A549 (cell line): ENCODE data around the gene GPR108. TPM values are rescaled to one million over a fixed set of nuclear protein-coding genes. Genes with fewer than 3 reads are reported as not detected.

ENCODE experiments used
- ATAC-seq, 2 experiments: fragments of 200-7000 bp in 1 of 2; fragments of >200 bp in 1 of 2; cut with Nextera tagmentation in 1 of 2; cut with Tn5 transposase in 1 of 2; 3 replicates each; pipeline versions ENCODE4 v1.8.0 to v1.9.1; 2018 to 2020; ENCODE audit warnings: mild to moderate bottlenecking in 1 of 2, moderate library complexity in 1 of 2
- CTCF ChIA-PET: fragments of 300-600 bp; sonication (Branson Sonifier 250); formaldehyde crosslinking; extraction: SDS; loops from one replicate; lab custom pipeline; 2021; ENCODE audit warnings: antibody characterized with exemption, inconsistent platforms; lab: Yijun Ruan, JAX
- POLR2A ChIA-PET: fragments of 350-600 bp; formaldehyde crosslinking; extraction: SDS; loops from one replicate; lab custom pipeline; 2021; ENCODE audit warnings: antibody characterized with exemption, inconsistent platforms; lab: Yijun Ruan, JAX
- DNase-seq, 2 experiments: peaks; one replicate each; pipeline versions ENCODE4 v3.0.0 to v3.0.0-alpha.2; 2011 to 2016; ENCODE audit warnings: low read depth in 1 of 2, low spot score in 1 of 2
- FAIRE-seq: peaks from 2 replicates; lab custom pipeline; 2011; peaks lifted over from hg19 to GRCh38; lab: Jason Lieb, UNC
- H3K27ac ChIP-seq, 2 experiments: fragments of >200 bp; sonication (Bioruptor Twin); formaldehyde crosslinking; 3 replicates each; pipeline ENCODE4 v1.5.1; 2016 to 2017
- H3K4me1 ChIP-seq: fragments of >200 bp; sonication (Bioruptor Twin); formaldehyde crosslinking; 3 replicates; pipeline ENCODE4 v1.6.1; 2016
- H3K4me2 ChIP-seq: fragments of >200 bp; sonication (Bioruptor Twin); formaldehyde crosslinking; 3 replicates; pipeline ENCODE4 v1.6.1; 2016
- H3K4me3 ChIP-seq: fragments of >200 bp; sonication (Bioruptor Twin); formaldehyde crosslinking; 3 replicates; pipeline ENCODE4 v1.5.1; 2016
- H3K9me3 ChIP-seq: fragments of >200 bp; sonication (Bioruptor Twin); formaldehyde crosslinking; 3 replicates; pipeline ENCODE4 v1.6.1; 2016
- ATOH8 ChIP-seq: fragments of 250-450 bp; sonication (Bioruptor Pico); IDR thresholded peaks from 2 replicates; pipeline ENCODE4 v1.5.0; 2020; ENCODE audit warnings: low read depth, mild to moderate bottlenecking, moderate library complexity
- BHLHE40 ChIP-seq: IDR thresholded peaks from 2 replicates; pipeline ENCODE4 v1.6.1; 2012; ENCODE audit warnings: low read depth, low read length, inconsistent platforms
- CTCF ChIP-seq: fragments of >200 bp; sonication (Bioruptor Twin); formaldehyde crosslinking; IDR thresholded peaks from 3 replicates; pipeline ENCODE4 v1.5.1; 2016
- E2F6 ChIP-seq: IDR thresholded peaks from 2 replicates; pipeline ENCODE4 v1.6.1; 2012; ENCODE audit warnings: low read depth, borderline replicate concordance
- EHF ChIP-seq: fragments of 250-450 bp; sonication (Bioruptor Pico); IDR thresholded peaks from 2 replicates; pipeline ENCODE4 v1.5.0; 2020; ENCODE audit warnings: mild to moderate bottlenecking
- EP300 ChIP-seq, 2 experiments: fragments of >200 bp; sonication (Bioruptor Twin); formaldehyde crosslinking; IDR thresholded peaks; 2 replicates in 1 of 2; 3 replicates in 1 of 2; pipeline ENCODE4 v1.6.1; 2016 to 2017
- ESRRA ChIP-seq: fragments of 150-350 bp; IDR thresholded peaks from 2 replicates; pipeline ENCODE4 v1.6.1; 2014; ENCODE audit warnings: mild to moderate bottlenecking, low read length, borderline replicate concordance
- FOSB ChIP-seq: fragments of 250-450 bp; sonication (Bioruptor Pico); IDR thresholded peaks from 2 replicates; pipeline ENCODE4 v1.5.0; 2020; ENCODE audit warnings: mild to moderate bottlenecking, moderate library complexity
- FOSL2 ChIP-seq, 2 experiments: fragments of 450-650 bp in 1 of 2; fragments of >200 bp in 1 of 2; sonication (Bioruptor Twin) in 1 of 2; formaldehyde crosslinking; IDR thresholded peaks; 2 replicates each; pipeline versions ENCODE4 v1.5.0 to v1.6.1; 2016 to 2020; ENCODE audit warnings: mild to moderate bottlenecking in 1 of 2, moderate library complexity in 1 of 2
- FOXS1 ChIP-seq: fragments of 250-450 bp; sonication (Bioruptor Pico); IDR thresholded peaks from 2 replicates; pipeline ENCODE4 v1.5.0; 2020; ENCODE audit warnings: mild to moderate bottlenecking, moderate library complexity
- GATA3 ChIP-seq: IDR thresholded peaks from 2 replicates; pipeline ENCODE4 v1.6.1; 2012; ENCODE audit warnings: borderline replicate concordance
- HOXA7 ChIP-seq: fragments of 250-450 bp; sonication (Bioruptor Pico); IDR thresholded peaks from 2 replicates; pipeline ENCODE4 v1.5.0; 2020; ENCODE audit warnings: mild to moderate bottlenecking, moderate library complexity
- KDM1A ChIP-seq: fragments of 200-600 bp; sonication (generic); IDR thresholded peaks from 2 replicates; pipeline ENCODE4 v1.6.1; 2016; ENCODE audit warnings: low read depth, mild to moderate bottlenecking
- MAFK ChIP-seq: fragments of 450-650 bp; IDR thresholded peaks from 2 replicates; pipeline ENCODE4 v1.6.1; 2014; ENCODE audit not compliant: partially characterized antibody
- MAX ChIP-seq: IDR thresholded peaks from 2 replicates; pipeline ENCODE4 v1.6.1; 2012
- MAZ ChIP-seq: fragments of 150-350 bp; IDR thresholded peaks from 2 replicates; pipeline ENCODE4 v1.6.1; 2014; ENCODE audit warnings: antibody characterized with exemption, low read depth, low read length, borderline replicate concordance
- NR3C1 ChIP-seq: fragments of >200 bp; sonication (Bioruptor Twin); formaldehyde crosslinking; IDR thresholded peaks from 3 replicates; pipeline ENCODE4 v1.6.1; 2017
- PHF8 ChIP-seq: fragments of 200-600 bp; sonication (generic); IDR thresholded peaks from 2 replicates; pipeline ENCODE4 v1.6.1; 2016; ENCODE audit warnings: low read depth, mild to moderate bottlenecking, antibody characterized with exemption, moderate library complexity, borderline replicate concordance
- RAD21 ChIP-seq, 2 experiments: fragments of >200 bp in 1 of 2; sonication (Bioruptor Twin) in 1 of 2; formaldehyde crosslinking in 1 of 2; IDR thresholded peaks in 1 of 2; conservative IDR thresholded peaks in 1 of 2; 2 replicates in 1 of 2; 3 replicates in 1 of 2; pipeline ENCODE4 v1.6.1; 2012 to 2018; ENCODE audit warnings: inconsistent platforms in 1 of 2
- REST ChIP-seq: fragments of 200-600 bp; sonication (generic); IDR thresholded peaks from 2 replicates; pipeline ENCODE4 v1.6.1; 2016; ENCODE audit warnings: antibody characterized with exemption, mild to moderate bottlenecking, moderate library complexity
- SMC3 ChIP-seq: fragments of >200 bp; sonication (Bioruptor Twin); formaldehyde crosslinking; IDR thresholded peaks from 3 replicates; pipeline ENCODE4 v1.6.1; 2018; ENCODE audit warnings: inconsistent platforms
- ZFP36 ChIP-seq: fragments of 450-650 bp; IDR thresholded peaks from 2 replicates; pipeline ENCODE4 v1.6.1; 2014; ENCODE audit warnings: borderline replicate concordance; ENCODE audit not compliant: partially characterized antibody
- WGBS: methylation state at CpG from one replicate; pipeline ENCODE4 v1.1.6; 2017; ENCODE audit errors: missing lambda C conversion rate; 5-methylcytosine and 5-hydroxymethylcytosine counted together
- polyA plus RNA-seq, 4 experiments: library from polyadenylated mRNA; depleted of rRNA in 3 of 4; stranded (reverse); fragments of >200 nt; fragmentation: RNase III in 1 of 4; extraction: RNeasy Plus Mini Kit Qiagen cat#74134 plus additional on column Dnase treatment in 1 of 4; gene quantifications; 2 replicates in 3 of 4; 3 replicates in 1 of 4; pipeline ENCODE4 v1.2.3, GENCODE V29; 2011 to 2017

GPR108 gene
- polyA plus RNA-seq, 2 of the 4 experiments (the other 2 are of a cell fraction) = 36.4 to 50.2 TPM

GRCh38 chr19:6778386-6778785 lies 41.0 kb upstream of the GPR108 start:
- no peak for FAIRE-seq
- ChIA-PET CTCF (interaction anchor here (1.0 to 2.2 kb wide), 2 partner anchors 9 to 86 kb away, joined by 3 to 10 read pairs; no protein-coding TSS in a partner anchor), POLR2A (no interaction called here)
- no peak for TF ChIP-seq KDM1A
- no peak for TF ChIP-seq EHF (CRISPR knock-in tag)
- no peak for TF ChIP-seq RAD21 (conservative IDR thresholded peaks at IDR 0.05 in 1 of 2, IDR thresholded peaks at IDR 0.05 in 1 of 2)
- no peak for TF ChIP-seq FOSB
- no peak for TF ChIP-seq NR3C1
- TF ChIP-seq FOXS1 (CRISPR knock-in tag) = no peak
- no peak for TF ChIP-seq FOSL2 (IDR thresholded peaks at IDR 0.05)
- no peak for TF ChIP-seq FOSL2 (CRISPR knock-in tag; IDR thresholded peaks at IDR 0.05)
- TF ChIP-seq HOXA7 (CRISPR knock-in tag) = no peak
- TF ChIP-seq ESRRA = no peak
- Histone ChIP-seq H3K4me2 (no peak overlapping the region), H3K27ac (no peak overlapping the region), H3K9me3 (no peaks in the 10 kb centered on the region), H3K4me1 (peaks cover 8% of the 10 kb centered on the region; the same call in 2 of the 3 replicates), H3K4me3 (no peak overlapping the region)
- WGBS = 84% methylated on average over 4 of the region's 4 CpGs
- DNase-seq = no peak
- ATAC-seq = no peak

GRCh38 chr19:6777434-6777833 lies 40.1 kb upstream of the GPR108 start:
- CTCF ChIA-PET = no interaction called here

GRCh38 chr19:6776999-6777398 lies 39.6 kb upstream of the GPR108 start:
- Histone ChIP-seq H3K4me1 (peaks cover 8% of the 10 kb centered on the region; the same call in 2 of the 3 replicates), H3K27ac (no peak overlapping the region), H3K4me2 (no peak overlapping the region), H3K4me3 (no peak overlapping the region), H3K9me3 (no peaks in the 10 kb centered on the region)
- FAIRE-seq (no peak), ATAC-seq (no peak), DNase-seq (no peak)
- POLR2A ChIA-PET = no interaction called here
- 77% methylated on average over 4 of the region's 4 CpGs for WGBS
- CTCF ChIA-PET = no interaction called here
- TF ChIP-seq EP300 (IDR thresholded peaks at IDR 0.05) = no peak
- TF ChIP-seq E2F6 = no peak
- TF ChIP-seq MAX = no peak
- TF ChIP-seq ATOH8 (CRISPR knock-in tag) = no peak
- TF ChIP-seq EHF (CRISPR knock-in tag) = no peak
- no peak for TF ChIP-seq CTCF
- TF ChIP-seq FOXS1 (CRISPR knock-in tag) = no peak
- TF ChIP-seq HOXA7 (CRISPR knock-in tag) = no peak
- TF ChIP-seq BHLHE40 = no peak
- no peak for TF ChIP-seq MAFK
- no peak for TF ChIP-seq PHF8
- no peak for TF ChIP-seq FOSL2 (IDR thresholded peaks at IDR 0.05)
- TF ChIP-seq FOSL2 (CRISPR knock-in tag; IDR thresholded peaks at IDR 0.05) = no peak
- no peak for TF ChIP-seq RAD21 (conservative IDR thresholded peaks at IDR 0.05 in 1 of 2, IDR thresholded peaks at IDR 0.05 in 1 of 2)
- no peak for TF ChIP-seq ZFP36

More at GRCh38 chr19:6777434-6777833, 40.1 kb upstream of the GPR108 start:
- no peak overlapping the region for H3K4me3 ChIP-seq
- FAIRE-seq = no peak
- no peak overlapping the region for H3K4me2 ChIP-seq
- WGBS = 72% methylated on average over 2 of the region's 2 CpGs
- POLR2A ChIA-PET = no interaction called here
- DNase-seq = no peak
- no peak overlapping the region for H3K27ac ChIP-seq
- H3K4me1 ChIP-seq = peaks cover 8% of the 10 kb centered on the region; the same call in 2 of the 3 replicates
- TF ChIP-seq REST = no peak
- TF ChIP-seq GATA3 = no peak
- TF ChIP-seq MAZ = no peak
- TF ChIP-seq SMC3 = no peak
- TF ChIP-seq EHF (CRISPR knock-in tag) = no peak
- H3K9me3 ChIP-seq = no peaks in the 10 kb centered on the region
- ATAC-seq = no peak
